Gastroesophageal sphincter (tissue), 4 donors: ENCODE measurements around the gene GLO1. TPM values are rescaled to one million over a fixed set of nuclear protein-coding genes. Genes with fewer than 3 reads are reported as not detected.

ENCODE experiments used
- ATAC-seq: fragments of 150-250 bp; one replicate; pipeline ENCODE4 v1.9.1; 2016; ENCODE audit warnings: mild to moderate bottlenecking, moderate library complexity
- H3K27ac ChIP-seq, 4 donors: fragments of 200-600 bp; sonication (generic) in 3 of 4; 1 replicate in 3 of 4; 2 replicates in 1 of 4; pipeline ENCODE4 v1.5.1; 2016 to 2019
- H3K27me3 ChIP-seq: fragments of 200-600 bp; sonication (generic); one replicate; pipeline ENCODE4 v1.5.1; 2019
- H3K36me3 ChIP-seq, 2 donors: fragments of 200-600 bp; sonication (generic); one replicate each; pipeline ENCODE4 v1.5.1; 2019; ENCODE audit warnings: control low read depth in 1 of 2
- H3K4me1 ChIP-seq, 3 donors: fragments of 200-600 bp; sonication (generic); 1 replicate in 2 of 3; 2 replicates in 1 of 3; pipeline ENCODE4 v1.5.1; 2016 to 2019; ENCODE audit warnings: control low read depth in 2 of 3
- H3K4me3 ChIP-seq, 2 donors: fragments of 200-600 bp; sonication (generic); one replicate each; pipeline ENCODE4 v1.5.1; 2019; ENCODE audit warnings: mild to moderate bottlenecking in 1 of 2, moderate library complexity in 1 of 2
- H3K9me3 ChIP-seq, 3 donors: fragments of 200-600 bp; sonication (generic); one replicate each; pipeline ENCODE4 v1.5.1; 2017 to 2019; ENCODE audit warnings: control low read depth in 2 of 3
- CTCF ChIP-seq, 4 experiments: fragments of 200-600 bp in 2 of 4; fragments of 450-650 bp in 2 of 4; sonication (generic) in 1 of 4; IDR thresholded peaks; one replicate each; pipeline ENCODE4 v1.5.1; 2017 to 2019; ENCODE audit warnings: antibody characterized with exemption in 4 of 4, mild to moderate bottlenecking in 2 of 4, moderate library complexity in 2 of 4
- EP300 ChIP-seq: sonication (generic); formaldehyde crosslinking; IDR thresholded peaks from one replicate; pipeline ENCODE4 v1.6.1; 2017; ENCODE audit warnings: antibody characterized with exemption, mild to moderate bottlenecking
- POLR2A ChIP-seq, 2 donors: fragments of 450-650 bp; IDR thresholded peaks; one replicate each; pipeline ENCODE4 v1.6.1; 2017; ENCODE audit warnings: antibody characterized with exemption in 2 of 2, mild to moderate bottlenecking in 2 of 2, moderate library complexity in 1 of 2
- POLR2AphosphoS5 ChIP-seq: sonication (generic); formaldehyde crosslinking; IDR thresholded peaks from one replicate; pipeline ENCODE4 v1.6.1; 2017; ENCODE audit warnings: antibody characterized with exemption
- WGBS, 2 donors: methylation state at CpG; one replicate each; pipeline ENCODE4 v1.1.5; 2018; ENCODE audit warnings: low coverage in 1 of 2; 5-methylcytosine and 5-hydroxymethylcytosine counted together
- total RNA-seq, 4 donors: library from RNA; depleted of rRNA; stranded (reverse); fragments of >200 nt; gene quantifications; one replicate each; pipeline ENCODE4 v1.1.0, GENCODE V29; 2016

Gene GLO1
- total RNA-seq, 4 donors from 2014 or later: 72.3 to 109 (median 84.3) TPM

- no peak for TF ChIP-seq POLR2AphosphoS5
- WGBS, 2 donors: 86 to 100% methylated on average over 1 of the region's 1 CpG
- Histone ChIP-seq H3K4me3 (no peak overlapping the region), H3K4me1 (peaks cover 0 to 30% (median 0%) of the 10 kb centered on the region in 3 donors), H3K9me3 (no peaks in the 10 kb centered on the region), H3K27ac (no peak overlapping the region), H3K27me3 (no peaks in the 10 kb centered on the region), H3K36me3 (peaks cover 3 to 27% of the 10 kb centered on the region in 2 donors)
- no peak for ATAC-seq
These were observed 15.4 kb downstream of the GLO1 start for GRCh38 chr6:38687549-38687948.

- Histone ChIP-seq H3K9me3 (no peaks in the 10 kb centered on the region), H3K4me1 (peaks cover 0 to 30% (median 0%) of the 10 kb centered on the region in 3 donors), H3K27ac (no peak overlapping the region), H3K36me3 (peaks cover 3 to 32% of the 10 kb centered on the region in 2 donors), H3K4me3 (no peak overlapping the region), H3K27me3 (no peaks in the 10 kb centered on the region)
- ATAC-seq: no peak
- 87 to 92% methylated on average over 2 of the region's 2 CpGs for WGBS, 2 donors
- TF ChIP-seq CTCF (IDR thresholded peaks at IDR 0.05): no peak
- TF ChIP-seq POLR2AphosphoS5: no peak
- TF ChIP-seq EP300: no peak
- TF ChIP-seq POLR2A (IDR thresholded peaks at IDR 0.05): no peak
These were observed 15.9 kb downstream of the GLO1 start for GRCh38 chr6:38687043-38687353.

- Histone ChIP-seq H3K36me3 (peaks cover 3 to 38% of the 10 kb centered on the region in 2 donors), H3K4me3 (no peak overlapping the region), H3K9me3 (no peaks in the 10 kb centered on the region), H3K27ac (no peak overlapping the region), H3K27me3 (no peaks in the 10 kb centered on the region), H3K4me1 (peaks cover 0 to 30% (median 0%) of the 10 kb centered on the region in 3 donors)
- no peak for ATAC-seq
- TF ChIP-seq EP300 (no peak), POLR2A (IDR thresholded peaks at IDR 0.05) (no peak), POLR2AphosphoS5 (no peak), CTCF (IDR thresholded peaks at IDR 0.05) (no peak)
- 52 to 63% methylated on average over 4 of the region's 4 CpGs for WGBS, 2 donors
These were observed 16.5 kb downstream of the GLO1 start for GRCh38 chr6:38686270-38687042.

- Histone ChIP-seq H3K36me3 (peaks cover 3 to 53% of the 10 kb centered on the region in 2 donors), H3K4me1 (peaks cover 0 to 30% (median 0%) of the 10 kb centered on the region in 3 donors)
These were observed 18.0 kb downstream of the GLO1 start for GRCh38 chr6:38684904-38685303.

GRCh38 chr6:38684237-38684636 lies 18.7 kb downstream of the GLO1 start:
- Histone ChIP-seq H3K4me3 (no peak overlapping the region), H3K4me1 (peaks cover 0 to 24% (median 0%) of the 10 kb centered on the region in 3 donors), H3K27me3 (no peaks in the 10 kb centered on the region), H3K9me3 (no peaks in the 10 kb centered on the region), H3K27ac (no peak overlapping the region), H3K36me3 (peaks cover 3 to 58% of the 10 kb centered on the region in 2 donors)
- 87 to 100% methylated on average over 1 of the region's 1 CpG for WGBS, 2 donors
- no peak for ATAC-seq
- TF ChIP-seq CTCF (IDR thresholded peaks at IDR 0.05): no peak
- TF ChIP-seq EP300: no peak
- no peak for TF ChIP-seq POLR2A (IDR thresholded peaks at IDR 0.05)
- no peak for TF ChIP-seq POLR2AphosphoS5

More at GRCh38 chr6:38684904-38685303, 18.0 kb downstream of the GLO1 start:
- ATAC-seq: no peak
- Histone ChIP-seq H3K27me3 (no peaks in the 10 kb centered on the region), H3K4me3 (no peak overlapping the region), H3K27ac (no peak overlapping the region), H3K9me3 (no peaks in the 10 kb centered on the region)
- 92 to 93% methylated on average over 3 of the region's 3 CpGs for WGBS, 2 donors
- TF ChIP-seq POLR2A (IDR thresholded peaks at IDR 0.05) (no peak), EP300 (no peak), CTCF (IDR thresholded peaks at IDR 0.05) (no peak), POLR2AphosphoS5 (no peak)
